GM12872 (cell line): ENCODE results near the gene HDDC2.

Source experiments
- TF ChIP-seq, protein P1 (sequence below): IDR thresholded peaks from 3 replicates; pipeline ENCODE4 v1.5.1; 2011; ENCODE audit warnings: low read depth, mild to moderate bottlenecking, low read length, moderate library complexity; ENCODE audit not compliant: insufficient read depth

The HDDC2 gene

DNA sequence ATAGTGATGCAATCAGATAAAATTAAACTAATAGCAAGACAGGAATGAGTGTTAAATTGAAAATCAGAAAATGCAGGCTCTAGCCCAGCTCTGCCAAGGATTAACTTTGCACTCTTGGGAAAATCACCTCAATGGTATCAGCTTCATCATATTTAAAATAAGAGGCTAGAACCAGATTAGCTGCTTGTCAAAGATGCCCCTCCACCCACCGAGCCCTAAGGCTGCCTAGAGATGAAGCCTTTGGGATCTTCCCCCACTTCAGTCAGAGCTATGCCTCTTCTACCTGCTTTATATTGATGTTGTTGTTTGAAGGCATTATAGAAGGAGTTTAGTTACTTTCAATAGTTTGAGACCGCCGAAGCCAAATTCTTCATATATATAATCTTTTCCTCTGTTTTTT is 47.4 kb downstream of the HDDC2 start:
- TF ChIP-seq, protein P1, sequence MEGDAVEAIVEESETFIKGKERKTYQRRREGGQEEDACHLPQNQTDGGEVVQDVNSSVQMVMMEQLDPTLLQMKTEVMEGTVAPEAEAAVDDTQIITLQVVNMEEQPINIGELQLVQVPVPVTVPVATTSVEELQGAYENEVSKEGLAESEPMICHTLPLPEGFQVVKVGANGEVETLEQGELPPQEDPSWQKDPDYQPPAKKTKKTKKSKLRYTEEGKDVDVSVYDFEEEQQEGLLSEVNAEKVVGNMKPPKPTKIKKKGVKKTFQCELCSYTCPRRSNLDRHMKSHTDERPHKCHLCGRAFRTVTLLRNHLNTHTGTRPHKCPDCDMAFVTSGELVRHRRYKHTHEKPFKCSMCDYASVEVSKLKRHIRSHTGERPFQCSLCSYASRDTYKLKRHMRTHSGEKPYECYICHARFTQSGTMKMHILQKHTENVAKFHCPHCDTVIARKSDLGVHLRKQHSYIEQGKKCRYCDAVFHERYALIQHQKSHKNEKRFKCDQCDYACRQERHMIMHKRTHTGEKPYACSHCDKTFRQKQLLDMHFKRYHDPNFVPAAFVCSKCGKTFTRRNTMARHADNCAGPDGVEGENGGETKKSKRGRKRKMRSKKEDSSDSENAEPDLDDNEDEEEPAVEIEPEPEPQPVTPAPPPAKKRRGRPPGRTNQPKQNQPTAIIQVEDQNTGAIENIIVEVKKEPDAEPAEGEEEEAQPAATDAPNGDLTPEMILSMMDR, result no peak

DNA sequence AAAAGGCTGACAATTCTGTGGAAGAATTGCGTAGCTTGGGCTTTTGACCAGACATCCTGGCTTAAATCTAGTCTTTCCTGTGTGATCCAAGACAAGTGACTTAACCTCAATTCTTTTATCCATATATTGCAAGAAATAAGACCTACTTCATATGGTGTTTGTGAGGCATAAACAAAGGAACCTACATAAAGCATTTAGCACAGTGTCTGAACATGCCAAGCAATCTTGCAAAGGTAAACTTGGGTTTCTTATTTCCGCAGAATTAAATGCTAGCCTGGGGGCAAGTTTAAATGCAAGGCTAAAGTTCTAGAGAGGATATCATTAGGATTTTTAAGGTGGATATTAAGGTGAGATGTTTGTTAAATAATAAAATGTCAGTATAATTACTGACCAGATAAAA is 47.9 kb downstream of the HDDC2 start:
- TF ChIP-seq, protein P1, result no peak

DNA sequence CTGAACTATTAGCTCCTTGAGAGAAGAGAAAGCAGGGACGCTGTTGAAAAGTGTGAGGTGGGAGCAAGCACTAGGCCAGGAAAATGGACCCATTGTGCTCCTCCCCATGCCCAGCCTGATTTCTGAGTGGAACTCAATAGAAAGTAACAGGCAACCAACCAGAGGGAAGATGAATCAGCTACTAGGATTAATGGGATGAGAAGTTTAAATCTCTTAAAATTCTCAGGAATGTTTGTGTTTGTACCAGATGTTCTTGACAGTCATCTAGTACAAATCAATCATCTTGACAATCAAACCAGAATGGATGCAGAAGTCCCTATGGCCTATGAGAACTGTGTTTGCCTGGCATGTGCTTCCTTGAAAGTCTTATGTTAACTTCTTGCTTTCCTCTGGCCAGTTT is 48.9 kb downstream of the HDDC2 start:
- TF ChIP-seq, protein P1, result no peak

DNA sequence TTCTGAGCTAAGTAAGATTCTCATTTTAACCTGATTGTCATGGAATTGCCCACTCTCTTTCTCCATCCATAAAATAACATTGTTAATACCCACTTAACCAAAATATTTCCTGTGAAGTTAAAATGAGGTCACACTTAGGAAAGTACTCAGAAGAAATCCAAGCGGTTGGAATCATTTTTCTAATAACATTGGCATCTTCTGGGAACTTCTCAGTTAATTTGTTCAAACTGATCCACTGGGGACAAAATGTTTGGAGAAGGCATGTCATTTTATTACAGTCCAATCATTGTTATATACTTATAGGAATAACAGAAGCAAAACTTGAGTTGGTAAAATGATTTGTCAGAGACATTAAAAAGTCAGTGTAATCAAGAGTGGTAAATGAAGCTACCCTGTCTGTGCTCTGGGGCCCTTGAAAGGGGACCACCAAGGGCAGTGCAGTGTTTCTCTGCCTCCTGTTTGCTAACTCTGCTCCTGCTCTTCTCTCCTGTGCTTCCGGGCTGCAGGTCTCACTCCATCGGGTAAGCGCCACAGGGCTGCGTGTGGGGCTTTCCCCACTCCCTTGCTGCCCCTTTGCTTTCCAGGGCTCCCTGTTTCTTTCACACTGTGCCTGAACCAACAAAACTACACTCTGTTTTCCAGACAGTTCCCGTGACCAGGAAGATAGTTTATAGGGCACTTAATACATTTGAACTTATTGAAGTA is 50.1 kb downstream of the HDDC2 start:
- TF ChIP-seq, protein P1, result no peak

DNA sequence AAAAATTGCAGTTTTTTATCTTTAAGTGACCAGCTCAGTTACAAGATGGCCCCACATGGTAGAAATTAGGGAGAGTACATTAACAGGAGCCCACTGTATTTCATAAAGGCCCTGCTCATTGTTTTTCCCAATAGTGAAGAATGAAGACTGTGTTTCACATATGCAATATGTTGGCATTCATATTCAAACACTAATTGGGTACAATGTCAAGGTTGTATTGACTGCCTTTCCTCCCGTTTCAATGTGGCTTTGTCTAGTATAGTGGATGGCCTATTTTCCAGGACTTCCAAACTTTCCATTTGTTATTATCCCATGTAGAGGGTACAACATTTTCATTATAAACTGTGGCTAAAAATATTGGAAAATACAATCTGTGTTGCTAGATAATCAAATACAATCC is 51.3 kb downstream of the HDDC2 start:
- TF ChIP-seq, protein P1, result no peak

DNA sequence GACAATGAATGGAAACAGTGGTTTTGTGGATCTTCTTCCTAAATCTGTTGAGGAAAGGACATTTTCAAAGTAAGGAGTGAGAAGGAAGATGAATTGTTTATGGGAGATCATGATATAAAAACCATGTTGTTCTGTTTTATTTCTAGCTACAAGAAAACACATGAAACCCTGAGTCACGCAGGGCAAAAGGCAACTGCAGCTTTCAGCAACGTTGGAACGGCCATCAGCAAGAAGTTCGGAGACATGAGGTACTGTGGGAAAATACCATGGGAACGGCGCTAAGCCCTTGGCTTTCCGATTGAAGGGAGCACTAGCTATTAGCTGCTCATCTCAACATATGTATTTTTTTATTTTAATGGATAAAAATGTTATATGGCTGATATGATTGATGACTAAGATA is 53.6 kb downstream of the HDDC2 start:
- TF ChIP-seq, protein P1, result no peak

DNA sequence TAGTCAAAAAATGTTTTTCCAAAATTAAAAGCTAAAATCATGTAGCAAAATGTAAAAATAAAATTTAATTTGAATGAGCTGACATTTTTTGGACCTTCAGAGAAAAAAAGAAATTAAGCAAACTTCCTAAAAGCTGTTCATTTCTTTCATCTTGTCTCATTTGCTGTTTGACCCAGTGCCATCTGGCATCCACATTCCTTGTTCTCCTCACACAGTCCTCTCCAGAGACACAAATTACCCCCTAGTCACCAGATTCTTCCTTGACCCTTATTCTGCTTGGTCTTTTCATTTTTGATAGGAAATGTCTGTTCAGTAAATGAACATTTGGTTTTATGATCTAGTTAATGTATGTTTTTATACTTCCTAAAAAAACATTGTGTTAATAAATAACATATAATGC is 55.2 kb downstream of the HDDC2 start:
- TF ChIP-seq, protein P1, result no peak
